Mesendoderm (in vitro differentiated cells): ENCODE measurements around the gene GALNT7.

Source experiments
- DNase-seq: peaks from one replicate; pipeline ENCODE4 v3.0.0; 2013
- H2AK5ac ChIP-seq: 2 replicates; pipeline ENCODE4 v1.6.1; 2013; ENCODE audit warnings: low read length, inconsistent platforms
- H2BK120ac ChIP-seq: 2 replicates; pipeline ENCODE4 v1.6.1; 2013; ENCODE audit warnings: low read depth, mild to moderate bottlenecking, low read length, moderate library complexity, mixed read lengths
- H2BK15ac ChIP-seq: replicated peaks from 2 replicates; pipeline ENCODE4 v1.6.1; 2013; ENCODE audit warnings: low read depth, mild to moderate bottlenecking, moderate library complexity
- H2BK5ac ChIP-seq: 2 replicates; pipeline ENCODE4 v1.6.1; 2013; ENCODE audit warnings: low read length, inconsistent platforms
- H3K18ac ChIP-seq: 2 replicates; pipeline ENCODE4 v1.6.1; 2013; ENCODE audit warnings: mild to moderate bottlenecking, low read length, mixed read lengths
- H3K23ac ChIP-seq: one replicate; pipeline ENCODE4 v1.6.1; 2013; ENCODE audit warnings: low read length
- H3K27ac ChIP-seq: 2 replicates; pipeline ENCODE4 v1.5.1; 2013; ENCODE audit warnings: low read depth, mild to moderate bottlenecking, inconsistent platforms, low read length, moderate library complexity
- H3K27me3 ChIP-seq: 2 replicates; pipeline ENCODE4 v1.6.1; 2013; ENCODE audit warnings: low read length, control low read depth, mild to moderate bottlenecking, inconsistent platforms; ENCODE audit not compliant: insufficient read depth, poor library complexity
- H3K36me3 ChIP-seq: 2 replicates; pipeline ENCODE4 v1.6.1; 2013; ENCODE audit warnings: low read length, inconsistent platforms; ENCODE audit not compliant: control insufficient read depth, insufficient read depth
- H3K4ac ChIP-seq: one replicate; pipeline ENCODE4 v1.6.1; 2013; ENCODE audit warnings: low read depth, mild to moderate bottlenecking, low read length, moderate library complexity
- H3K4me1 ChIP-seq: 2 replicates; pipeline ENCODE4 v1.6.1; 2013; ENCODE audit warnings: low read depth, low read length, inconsistent platforms; ENCODE audit not compliant: control insufficient read depth
- H3K4me2 ChIP-seq: 2 replicates; pipeline ENCODE4 v1.6.1; 2013; ENCODE audit warnings: low read length
- H3K4me3 ChIP-seq: 2 replicates; pipeline ENCODE4 v1.5.1; 2013; ENCODE audit warnings: mild to moderate bottlenecking, low read length
- H3K56ac ChIP-seq: one replicate; pipeline ENCODE4 v1.6.1; 2013; ENCODE audit warnings: low read length
- H3K79me1 ChIP-seq: 2 replicates; pipeline ENCODE4 v1.6.1; 2013; ENCODE audit warnings: low read length, inconsistent platforms
- H3K79me2 ChIP-seq: 2 replicates; pipeline ENCODE4 v1.6.1; 2013; ENCODE audit warnings: mild to moderate bottlenecking, low read length; ENCODE audit not compliant: control insufficient read depth, insufficient read depth
- H3K9ac ChIP-seq: 2 replicates; pipeline ENCODE4 v1.6.1; 2013; ENCODE audit warnings: low read length, inconsistent platforms
- H4K5ac ChIP-seq: one replicate; pipeline ENCODE4 v1.6.1; 2013; ENCODE audit warnings: low read length
- H4K8ac ChIP-seq: one replicate; pipeline ENCODE4 v1.6.1; 2013; ENCODE audit warnings: low read depth, mild to moderate bottlenecking, control low read depth, low read length, moderate library complexity
- WGBS: extraction: QIAGEN DNeasy Blood & Tissue Kit; methylation state at CpG from one replicate; pipeline ENCODE4 v1.1.7; 2013; ENCODE audit warnings: low lambda C conversion rate, missing lambda C conversion rate; ENCODE audit not compliant: insufficient coverage; ENCODE audit errors: extremely low coverage; 5-methylcytosine and 5-hydroxymethylcytosine counted together

Gene GALNT7

DNA sequence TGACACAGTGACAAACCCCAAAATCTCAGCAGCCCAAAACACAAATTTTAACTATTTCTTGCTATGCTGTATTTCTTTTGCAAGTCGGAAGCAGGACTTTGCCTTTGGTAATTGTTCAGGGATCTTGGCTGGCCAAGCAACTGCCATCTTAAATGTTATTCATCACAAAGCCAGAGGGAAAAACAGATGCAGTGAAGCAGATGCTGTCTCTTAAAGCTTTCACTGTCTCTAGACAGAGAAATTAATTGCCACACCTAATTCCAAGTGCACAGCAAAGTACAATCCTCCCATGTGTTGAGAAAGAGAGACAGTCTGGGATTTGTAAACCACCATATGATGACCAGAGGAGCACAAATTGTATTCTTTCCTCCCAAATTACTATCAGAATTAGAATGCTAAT, 30.0 kb upstream of the GALNT7 start:
- Histone ChIP-seq H3K4me1 (no peaks in the 10 kb centered on the region), H3K23ac (no peak overlapping the region), H3K4ac (no peak overlapping the region), H2BK120ac (no peak overlapping the region), H3K56ac (no peak overlapping the region), H2BK15ac (no peak overlapping the region), H3K4me3 (no peak overlapping the region), H2AK5ac (no peak overlapping the region), H3K27ac (no peak overlapping the region), H4K8ac (no peak overlapping the region), H3K79me2 (no peaks in the 10 kb centered on the region), H3K9ac (no peak overlapping the region), H3K36me3 (no peaks in the 10 kb centered on the region), H3K18ac (no peak overlapping the region), H2BK5ac (no peak overlapping the region), H3K27me3 (no peaks in the 10 kb centered on the region), H3K79me1 (no peaks in the 10 kb centered on the region), H4K5ac (no peak overlapping the region), H3K4me2 (no peak overlapping the region)
- no peak for DNase-seq
- WGBS = no CpG with 5 or more reads among the region's 1 CpG

GRCh38 chr4:173139561-173139960, 29.1 kb upstream of the GALNT7 start:
- H3K4me3 ChIP-seq = no peak overlapping the region
- no peak overlapping the region for H2BK15ac ChIP-seq
- no peaks in the 10 kb centered on the region for H3K36me3 ChIP-seq
- no peak overlapping the region for H4K8ac ChIP-seq
- H2BK5ac ChIP-seq = no peak overlapping the region
- H3K56ac ChIP-seq = no peak overlapping the region
- no peak overlapping the region for H2AK5ac ChIP-seq
- no peak overlapping the region for H3K23ac ChIP-seq
- H3K27me3 ChIP-seq = no peaks in the 10 kb centered on the region
- no CpG with 5 or more reads among the region's 2 CpGs for WGBS
- H3K27ac ChIP-seq = no peak overlapping the region
- H4K5ac ChIP-seq = no peak overlapping the region
- no peak overlapping the region for H3K9ac ChIP-seq
- no peak for DNase-seq
- H3K4ac ChIP-seq = no peak overlapping the region
- H3K79me1 ChIP-seq = no peaks in the 10 kb centered on the region
- no peaks in the 10 kb centered on the region for H3K4me1 ChIP-seq
- H3K4me2 ChIP-seq = no peak overlapping the region
- H3K18ac ChIP-seq = no peak overlapping the region
- no peaks in the 10 kb centered on the region for H3K79me2 ChIP-seq
- no peak overlapping the region for H2BK120ac ChIP-seq

- Histone ChIP-seq H3K4ac (no peak overlapping the region), H3K18ac (no peak overlapping the region), H3K4me2 (no peak overlapping the region), H3K9ac (no peak overlapping the region), H3K79me2 (no peaks in the 10 kb centered on the region), H3K4me3 (no peak overlapping the region), H3K27me3 (no peaks in the 10 kb centered on the region), H3K79me1 (no peaks in the 10 kb centered on the region), H2BK5ac (no peak overlapping the region), H2AK5ac (no peak overlapping the region), H3K4me1 (no peaks in the 10 kb centered on the region), H2BK120ac (no peak overlapping the region), H4K8ac (no peak overlapping the region), H3K36me3 (no peaks in the 10 kb centered on the region), H3K27ac (no peak overlapping the region), H3K56ac (no peak overlapping the region), H3K23ac (no peak overlapping the region), H4K5ac (no peak overlapping the region), H2BK15ac (no peak overlapping the region)
- WGBS = no CpG with 5 or more reads among the region's 3 CpGs
- no peak for DNase-seq
Observed at GRCh38 chr4:173145131-173145530, 23.5 kb upstream of the GALNT7 start.

GRCh38 chr4:173146456-173146855, 22.2 kb upstream of the GALNT7 start:
- DNase-seq = no peak
- Histone ChIP-seq H3K79me2 (no peaks in the 10 kb centered on the region), H3K36me3 (no peaks in the 10 kb centered on the region), H3K4me2 (no peak overlapping the region), H3K4me1 (no peaks in the 10 kb centered on the region), H2AK5ac (no peak overlapping the region), H3K23ac (no peak overlapping the region), H2BK15ac (no peak overlapping the region), H3K27ac (no peak overlapping the region), H2BK120ac (no peak overlapping the region), H4K5ac (no peak overlapping the region), H3K9ac (no peak overlapping the region), H3K4ac (no peak overlapping the region), H3K56ac (no peak overlapping the region), H3K27me3 (no peaks in the 10 kb centered on the region), H3K4me3 (no peak overlapping the region), H3K18ac (no peak overlapping the region), H2BK5ac (no peak overlapping the region), H4K8ac (no peak overlapping the region), H3K79me1 (no peaks in the 10 kb centered on the region)
- WGBS = no CpG with 5 or more reads among the region's 4 CpGs

DNA sequence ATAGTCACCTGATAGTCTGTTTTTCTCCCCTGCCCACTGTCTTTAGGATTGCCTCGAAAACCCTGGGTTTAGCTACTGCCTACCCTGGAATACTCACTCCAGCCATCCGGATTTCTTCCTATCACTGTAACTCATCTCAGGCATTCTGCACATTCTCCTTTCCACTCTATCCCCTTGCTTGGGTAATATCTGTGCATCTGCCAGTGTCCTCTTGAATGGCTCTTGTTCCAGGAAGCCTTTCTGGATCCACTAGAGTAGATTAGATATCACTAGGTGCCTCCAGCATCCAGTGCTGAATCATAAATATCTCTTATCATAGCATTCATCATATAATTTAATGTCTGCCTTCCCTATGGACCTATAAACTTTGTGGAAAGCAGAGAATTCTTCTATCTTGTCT, 17.1 kb upstream of the GALNT7 start:
- Histone ChIP-seq H2AK5ac (no peak overlapping the region), H3K36me3 (no peaks in the 10 kb centered on the region), H3K9ac (no peak overlapping the region), H3K4me1 (no peaks in the 10 kb centered on the region), H3K56ac (no peak overlapping the region), H4K5ac (no peak overlapping the region), H3K18ac (no peak overlapping the region), H2BK5ac (no peak overlapping the region), H3K4me3 (no peak overlapping the region), H3K27me3 (no peaks in the 10 kb centered on the region), H2BK15ac (no peak overlapping the region), H3K79me1 (no peaks in the 10 kb centered on the region), H4K8ac (no peak overlapping the region), H3K79me2 (no peaks in the 10 kb centered on the region), H3K4me2 (no peak overlapping the region), H3K4ac (no peak overlapping the region), H2BK120ac (no peak overlapping the region), H3K27ac (no peak overlapping the region), H3K23ac (no peak overlapping the region)
- no CpG with 5 or more reads among the region's 2 CpGs for WGBS
- DNase-seq = no peak

DNA sequence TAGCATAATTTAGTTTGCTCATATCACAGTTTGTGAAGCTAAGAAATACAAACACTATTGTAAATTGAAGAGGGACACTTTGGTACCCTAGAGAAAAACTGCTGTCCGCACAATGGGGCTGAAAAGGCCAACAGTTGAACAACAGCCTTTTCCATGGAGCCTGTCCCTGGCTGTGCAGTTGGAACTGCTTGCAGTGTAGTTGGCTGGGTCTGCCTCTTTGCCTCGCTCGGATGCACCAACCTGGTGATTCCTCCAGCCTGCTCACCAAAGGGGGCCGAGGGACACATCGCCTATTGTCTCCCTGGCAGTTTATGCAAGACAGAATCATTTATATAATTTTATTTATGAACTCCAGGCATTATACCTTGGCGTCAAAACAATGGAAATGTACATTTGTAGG, 16.5 kb upstream of the GALNT7 start:
- Histone ChIP-seq H3K79me1 (no peaks in the 10 kb centered on the region), H3K4ac (no peak overlapping the region), H3K4me2 (no peak overlapping the region), H4K8ac (no peak overlapping the region), H3K9ac (no peak overlapping the region), H3K4me3 (no peak overlapping the region), H2BK120ac (no peak overlapping the region), H4K5ac (no peak overlapping the region), H3K27ac (no peak overlapping the region), H3K79me2 (no peaks in the 10 kb centered on the region), H3K18ac (no peak overlapping the region), H3K36me3 (no peaks in the 10 kb centered on the region), H2BK5ac (no peak overlapping the region), H3K27me3 (no peaks in the 10 kb centered on the region), H3K23ac (no peak overlapping the region), H3K56ac (no peak overlapping the region), H2BK15ac (no peak overlapping the region), H3K4me1 (no peaks in the 10 kb centered on the region), H2AK5ac (no peak overlapping the region)
- no peak for DNase-seq
- no CpG with 5 or more reads among the region's 6 CpGs for WGBS
